HG03159 (cell line): ENCODE measurements around the gene PDE8A.

ENCODE experiments used
- ATAC-seq: cut with Tn5 transposase; IDR thresholded peaks from one replicate; pipeline ENCODE4 v1.9.1; 2021; ENCODE audit warnings: mild to moderate bottlenecking, moderate library complexity; ENCODE audit not compliant: unreplicated experiment

PDE8A gene

DNA sequence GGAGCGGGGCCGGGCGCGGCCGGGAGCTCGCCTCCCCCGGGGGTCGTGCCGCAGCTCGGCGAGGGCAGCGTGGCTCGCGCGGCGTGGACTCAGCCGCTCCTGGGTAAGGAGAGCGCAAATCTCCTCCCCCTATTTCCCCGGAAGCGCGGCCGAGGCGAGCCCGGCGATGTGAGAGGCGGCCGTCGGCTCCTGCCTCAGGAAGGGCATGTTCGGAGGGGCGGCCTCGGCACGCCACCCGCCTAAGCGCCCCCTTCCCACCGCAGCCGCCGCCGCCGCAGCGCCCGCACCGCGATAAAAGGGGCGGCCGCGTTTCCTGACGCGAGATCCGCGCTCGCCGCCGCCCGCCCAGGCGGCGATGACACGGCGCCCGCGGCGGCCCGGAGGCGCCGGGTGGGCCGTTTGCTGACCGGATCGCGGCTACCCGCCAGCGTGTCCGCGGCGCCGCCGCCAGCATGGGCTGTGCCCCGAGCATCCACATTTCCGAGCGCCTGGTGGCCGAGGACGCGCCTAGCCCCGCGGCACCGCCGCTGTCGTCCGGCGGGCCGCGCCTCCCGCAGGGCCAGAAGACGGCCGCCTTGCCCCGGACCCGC is at the start of gene PDE8A:
TSS of gene PDE8A (plus strand) at position 146 of the 590 bp plus-strand sequence. CDS start at position 453, 307 bp downstream.
- ATAC-seq, result peak; percentile 16

- ATAC-seq, result no peak
Observed at GRCh38 chr15:84934942-84935729, 46.5 kb upstream of the PDE8A start.

DNA sequence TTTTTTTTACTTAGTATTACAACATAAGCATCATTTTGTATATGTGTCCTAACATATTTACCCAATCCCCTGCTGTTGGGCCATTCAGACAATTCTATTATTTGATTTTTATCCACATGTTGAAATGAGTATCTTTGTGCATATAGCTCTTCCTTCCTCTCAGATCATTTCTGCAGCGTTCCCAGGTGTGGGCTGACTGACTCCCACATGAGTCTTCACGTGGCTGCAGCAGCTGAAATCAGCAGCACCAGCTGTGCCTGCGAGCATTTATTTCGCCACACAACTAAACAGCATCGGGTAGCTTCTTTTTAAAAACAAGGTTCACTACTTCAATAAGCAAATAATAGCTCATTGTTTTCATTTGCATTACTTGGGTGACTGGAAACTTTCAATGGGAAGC is 44.5 kb upstream of the PDE8A start:
- no peak for ATAC-seq

DNA sequence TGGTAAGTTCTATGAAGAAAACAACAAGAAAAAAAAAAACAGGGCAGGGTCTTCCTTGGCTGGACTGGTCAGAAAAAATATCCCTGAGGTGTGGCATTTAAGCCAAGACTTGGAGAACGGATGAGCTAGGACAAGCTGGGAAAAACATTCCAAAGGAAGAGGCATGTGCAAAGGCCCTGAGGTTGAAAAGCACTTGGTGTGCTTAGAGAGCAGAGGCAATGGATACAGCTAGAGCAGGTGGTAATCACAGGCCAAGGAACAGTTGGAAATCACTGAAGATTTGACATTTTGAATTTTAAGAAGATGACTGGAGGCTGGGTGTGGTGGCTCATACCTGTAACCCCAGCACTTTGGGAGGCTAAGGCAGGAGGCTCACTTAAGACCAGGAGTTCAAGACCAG is 42.9 kb upstream of the PDE8A start:
- no peak for ATAC-seq

GRCh38 chr15:84940399-84940798 is 41.3 kb upstream of the PDE8A start:
- ATAC-seq, result no peak

DNA sequence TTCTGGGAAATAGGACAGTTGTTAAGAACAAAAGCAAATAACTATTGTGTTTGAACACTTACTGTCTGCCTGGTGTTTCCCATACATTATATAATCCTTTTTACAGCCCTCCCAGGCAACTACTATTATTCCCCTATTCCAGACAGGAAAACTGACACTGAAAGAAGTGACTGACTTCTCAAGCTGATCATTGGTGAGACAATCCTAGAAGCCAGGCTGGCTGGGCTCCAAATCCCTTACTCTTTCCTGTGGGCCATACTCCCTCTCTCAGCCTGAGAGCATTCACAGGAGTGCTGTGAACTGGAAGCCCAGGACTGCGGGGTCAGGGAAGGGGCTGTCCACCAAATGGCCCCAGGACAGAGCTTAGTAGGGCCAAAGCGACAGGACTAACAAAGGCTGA is 39.2 kb upstream of the PDE8A start:
- no peak for ATAC-seq

GRCh38 chr15:84944311-84944710 is 37.3 kb upstream of the PDE8A start:
- ATAC-seq, result no peak

- no peak for ATAC-seq
Observed at GRCh38 chr15:84944861-84945260, 36.8 kb upstream of the PDE8A start.

DNA sequence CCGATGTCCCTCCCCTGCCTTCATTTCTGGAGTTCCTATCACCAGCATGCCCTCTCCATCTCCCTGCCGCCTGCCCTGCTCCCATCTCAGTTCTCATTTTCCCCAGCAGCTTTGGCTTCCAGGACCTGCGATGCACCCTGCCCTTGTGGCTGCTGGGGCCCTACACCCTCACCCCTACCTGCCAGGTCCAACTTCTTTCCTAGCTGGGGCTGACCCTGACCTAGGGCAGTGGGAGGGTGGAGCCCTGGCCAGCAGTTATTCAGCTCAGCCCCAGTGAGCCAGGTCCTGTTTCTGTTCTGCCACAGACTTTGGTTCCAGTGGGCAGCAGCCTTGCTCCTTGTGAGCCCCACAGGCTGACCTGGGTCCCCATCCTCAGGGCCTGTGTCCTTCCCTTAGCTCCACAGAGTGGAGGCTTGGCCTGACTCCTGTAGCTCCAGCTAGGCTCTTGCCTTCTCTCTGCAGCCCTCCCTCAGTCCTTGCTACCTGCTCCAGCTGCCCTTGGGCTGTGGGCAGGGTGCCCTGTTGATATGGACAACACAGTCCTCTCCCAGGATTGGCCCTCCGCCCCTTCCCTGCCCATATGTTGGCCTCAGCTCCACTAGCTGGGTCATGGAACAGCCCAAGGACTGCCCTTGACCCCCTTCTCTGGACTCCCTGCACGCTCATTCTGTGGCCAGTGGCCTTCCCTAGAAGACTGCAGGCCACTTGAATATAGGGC is 34.7 kb upstream of the PDE8A start:
- no peak for ATAC-seq

DNA sequence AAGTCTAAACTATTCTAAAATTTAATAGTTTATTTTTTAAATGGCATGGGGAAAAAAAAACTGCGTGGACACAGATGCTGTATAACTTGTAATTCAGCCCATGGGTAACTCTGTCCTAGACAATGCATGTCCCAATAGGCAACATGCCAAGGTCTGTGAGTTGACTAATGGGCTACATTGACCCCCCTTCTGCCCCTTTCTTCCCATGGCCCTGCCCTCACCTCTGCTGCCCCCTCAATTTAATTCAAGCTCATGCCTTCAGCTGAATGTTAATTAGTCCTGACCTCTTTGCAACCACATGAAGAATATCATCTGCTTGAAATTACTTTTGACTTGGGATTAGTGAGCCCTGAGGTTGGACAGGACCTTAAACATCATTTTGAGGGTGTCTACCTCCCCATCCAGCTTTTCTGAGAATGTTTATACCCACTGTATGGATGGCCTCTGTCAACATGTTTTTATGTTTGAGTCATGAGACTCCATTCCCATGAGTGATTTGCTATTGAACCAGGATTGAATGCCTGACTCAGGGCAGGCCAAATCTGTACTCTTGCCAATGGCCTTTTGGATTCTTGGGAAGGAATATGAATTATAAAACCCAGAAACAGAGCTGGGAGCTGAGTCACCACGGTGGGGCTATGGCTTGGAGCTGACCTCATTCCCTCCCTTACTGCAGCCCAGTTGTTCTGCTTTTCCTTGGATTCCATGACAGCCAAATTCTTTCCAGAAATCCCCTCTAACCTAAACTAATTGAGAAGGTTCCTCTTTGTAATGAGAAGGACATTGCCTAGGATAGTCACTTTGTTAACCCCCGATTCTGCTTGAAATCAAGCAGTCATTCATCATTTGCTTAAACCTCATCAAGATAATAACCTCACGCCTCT is 33.5 kb upstream of the PDE8A start:
- ATAC-seq, result no peak

DNA sequence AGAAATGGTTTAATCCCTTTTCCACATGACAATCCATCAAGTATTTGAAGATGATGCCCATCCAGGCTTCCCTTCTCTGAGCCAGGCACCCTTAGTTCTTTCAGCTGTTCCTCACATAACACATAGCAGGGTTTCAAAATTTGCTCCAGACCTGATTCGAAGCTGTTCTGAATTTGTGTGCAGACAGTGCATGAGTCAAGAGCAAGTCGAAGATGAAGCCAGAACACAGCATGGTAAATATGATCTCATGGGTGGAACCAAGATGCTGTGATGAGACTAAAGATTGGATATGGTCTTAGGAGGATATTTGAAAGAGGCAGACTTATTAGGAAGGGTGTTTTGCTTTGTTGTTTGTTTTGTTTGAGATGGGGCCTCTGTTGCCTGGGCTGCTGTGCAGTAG is 32.6 kb upstream of the PDE8A start:
- ATAC-seq, result no peak

DNA sequence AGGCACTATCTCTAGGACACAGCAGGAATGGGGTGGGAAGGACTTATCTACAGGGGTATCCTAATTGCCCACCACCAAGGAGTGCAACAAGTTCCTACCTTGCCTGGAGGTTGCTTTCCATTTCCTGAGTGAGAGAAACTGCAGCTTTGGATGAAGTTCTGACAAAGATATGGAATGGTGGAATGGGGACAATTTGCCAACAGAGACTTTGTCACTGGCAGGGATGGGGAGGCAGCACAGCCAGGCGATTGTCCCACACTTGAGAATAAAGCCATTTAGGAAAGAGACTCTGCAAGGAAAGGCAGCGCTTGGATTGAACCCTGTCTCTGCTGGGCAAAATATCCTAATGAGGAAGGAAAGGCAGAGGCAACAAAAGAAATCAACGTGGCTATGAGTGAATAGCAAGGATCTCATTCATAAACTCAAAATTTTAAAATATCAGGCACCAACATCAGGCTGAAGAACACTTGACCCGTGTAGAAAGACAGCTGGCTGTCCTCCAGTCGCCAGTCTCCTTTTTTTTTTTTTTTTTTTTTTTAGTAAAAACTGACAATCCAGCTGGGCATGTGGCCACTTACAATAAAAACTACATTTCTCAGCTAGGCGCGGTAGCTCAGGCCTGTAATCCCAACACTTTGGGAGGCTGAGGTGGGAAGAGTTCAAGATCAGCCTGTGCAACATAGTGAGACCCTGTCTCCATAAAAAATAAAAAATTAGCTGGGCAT is 31.6 kb upstream of the PDE8A start:
- no peak for ATAC-seq

- no peak for ATAC-seq
Observed at GRCh38 chr15:84950570-84951111, 31.0 kb upstream of the PDE8A start.

DNA sequence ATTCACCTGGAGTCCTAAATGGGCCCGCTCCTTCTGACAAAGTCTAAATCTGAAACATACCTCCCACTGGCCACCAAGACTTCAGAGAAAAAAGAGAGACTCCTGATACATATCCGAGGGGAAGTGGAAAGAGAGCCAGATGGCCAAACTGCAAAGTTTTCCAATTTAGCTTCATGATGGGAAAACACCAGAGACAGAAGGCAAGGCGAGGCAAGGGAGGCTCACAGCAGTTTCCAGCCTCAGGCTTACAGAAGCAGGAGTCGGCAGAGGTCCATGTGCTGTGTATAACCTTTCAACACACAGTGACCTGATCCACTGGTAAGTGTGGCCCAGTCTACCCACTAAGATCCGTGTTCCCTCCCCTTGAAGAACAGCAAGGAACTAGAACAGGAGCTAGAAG is 29.9 kb upstream of the PDE8A start:
- ATAC-seq, result no peak

DNA sequence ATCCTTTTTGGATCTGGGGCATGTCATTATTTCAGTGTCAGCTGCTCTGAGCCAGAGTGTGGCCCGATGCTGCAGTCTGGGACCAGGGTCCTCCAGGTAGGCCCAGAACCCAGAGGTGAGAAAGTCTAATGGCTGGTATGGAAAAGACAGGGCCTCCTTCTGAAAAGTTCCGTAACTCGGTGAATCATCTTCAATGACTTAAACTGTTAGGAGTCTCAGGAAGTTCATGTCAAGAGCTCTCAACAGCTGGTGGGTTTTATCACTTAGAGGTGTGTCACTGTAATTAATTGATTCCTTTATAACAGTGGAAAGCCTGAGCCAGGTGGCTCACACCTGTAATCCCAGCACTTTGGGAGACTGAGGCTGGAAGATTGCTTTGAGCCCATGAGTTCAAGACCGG is 28.5 kb upstream of the PDE8A start:
- ATAC-seq, result no peak

DNA sequence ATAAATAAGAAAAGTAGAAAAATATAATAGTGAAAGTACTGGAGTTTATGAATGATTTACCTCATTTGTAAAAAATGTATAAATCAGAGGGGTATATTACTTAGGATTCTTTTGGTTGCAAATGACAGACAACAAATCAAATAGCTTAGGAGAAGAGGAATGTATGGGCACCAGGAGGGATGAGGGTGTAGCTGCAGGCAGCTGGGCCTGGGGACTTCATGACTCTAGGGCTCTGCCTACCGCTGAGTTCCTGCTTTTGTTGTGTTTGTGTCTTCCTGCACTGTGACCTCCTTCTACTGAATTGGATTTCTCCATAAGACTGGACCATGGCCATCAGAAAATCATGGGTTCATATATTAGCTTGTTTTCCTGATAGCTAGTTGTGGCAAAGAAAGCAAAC is 27.9 kb upstream of the PDE8A start:
- ATAC-seq, result no peak

GRCh38 chr15:84955089-84955848 is 26.4 kb upstream of the PDE8A start:
- no peak for ATAC-seq

DNA sequence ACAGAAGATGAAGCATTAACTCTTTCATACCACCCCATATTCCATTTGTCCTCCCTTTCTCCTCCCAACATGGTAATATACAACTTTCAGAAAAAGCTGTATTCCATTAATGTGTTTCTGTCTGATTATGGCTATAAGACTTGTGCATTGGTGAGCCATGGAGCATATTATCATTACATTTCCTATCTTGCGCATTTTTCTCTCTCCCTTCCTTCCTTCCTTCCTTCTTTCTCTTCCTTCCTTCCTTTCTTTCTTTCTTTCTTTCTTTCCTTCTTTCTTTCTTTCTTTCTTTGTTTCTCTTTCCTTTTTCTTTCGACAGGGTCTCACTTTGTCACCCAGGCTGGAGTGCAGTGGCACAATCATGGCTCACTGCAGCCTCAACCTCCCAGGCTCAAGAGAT is 25.5 kb upstream of the PDE8A start:
- no peak for ATAC-seq

GRCh38 chr15:84960391-84961113 is 21.1 kb upstream of the PDE8A start:
- no peak for ATAC-seq
